OCI-LY7 (cell line): ENCODE data around the gene DIP2C. TPM values are rescaled to one million over a fixed set of nuclear protein-coding genes. Genes with fewer than 3 reads are reported as not detected.
"Not testable (repeated sequence)": the region's sequence is repeated elsewhere in the genome, so short reads cannot be mapped to it uniquely, and the experiment has no call there.

Source experiments
- BruUV-seq: library from RNA; stranded (reverse); fragments of 400-500 nt; replicated peaks from 2 replicates; lab custom pipeline; 2021; lab: Mats Ljungman, UMichigan
- CTCF ChIA-PET: fragments of 300-600 bp; sonication (Branson Sonifier 250); formaldehyde crosslinking; loops from one replicate; lab custom pipeline; 2022; ENCODE audit warnings: antibody characterized with exemption; ENCODE audit not compliant: unreplicated experiment; lab: Charles Lee
- POLR2A ChIA-PET: fragments of 300-600 bp; sonication (Branson Sonifier 250); formaldehyde crosslinking; loops from one replicate; lab custom pipeline; 2022; ENCODE audit warnings: antibody characterized with exemption; lab: Charles Lee
- DNase-seq: peaks from one replicate; pipeline ENCODE4 v3.0.0-alpha.2; 2015; ENCODE audit warnings: low spot score
- H2AFZ ChIP-seq: fragments of 200-600 bp; sonication (generic), shearing (Covaris generic); 2 replicates; pipeline ENCODE4 v1.6.1; 2014; ENCODE audit warnings: mild to moderate bottlenecking, antibody characterized with exemption, low read length, moderate library complexity
- H3K27ac ChIP-seq: fragments of 200-600 bp; sonication (generic); 2 replicates; pipeline ENCODE4 v1.5.1; 2014; ENCODE audit warnings: mixed run types, low read depth, mild to moderate bottlenecking, moderate library complexity, low read length, inconsistent platforms; ENCODE audit not compliant: poor library complexity, severe bottlenecking
- H3K36me3 ChIP-seq: fragments of 200-600 bp; sonication (generic); 2 replicates; pipeline ENCODE4 v1.6.1; 2014; ENCODE audit warnings: mild to moderate bottlenecking, antibody characterized with exemption, low read length, moderate library complexity, mixed read lengths; ENCODE audit not compliant: insufficient read depth
- H3K4me1 ChIP-seq: fragments of 200-600 bp; sonication (generic); 2 replicates; pipeline ENCODE4 v1.5.1; 2014; ENCODE audit warnings: mild to moderate bottlenecking, low read length; ENCODE audit not compliant: insufficient read depth, poor library complexity, severe bottlenecking
- H3K4me2 ChIP-seq: fragments of 200-600 bp; sonication (generic); 2 replicates; pipeline ENCODE4 v1.6.1; 2014; ENCODE audit warnings: mild to moderate bottlenecking, low read length
- H3K4me3 ChIP-seq: fragments of 200-600 bp; sonication (generic); 2 replicates; pipeline ENCODE4 v1.5.1; 2014; ENCODE audit warnings: mild to moderate bottlenecking, low read depth, low read length; ENCODE audit not compliant: poor library complexity, severe bottlenecking
- H3K79me2 ChIP-seq: fragments of 200-600 bp; sonication (generic); 2 replicates; pipeline ENCODE4 v1.6.1; 2016; ENCODE audit warnings: low read depth, mild to moderate bottlenecking, low read length, moderate library complexity, mixed read lengths; ENCODE audit not compliant: insufficient read depth
- H3K9me2 ChIP-seq: fragments of 200-600 bp; sonication (generic); 2 replicates; pipeline ENCODE4 v1.6.1; 2016; ENCODE audit warnings: mild to moderate bottlenecking, low read length, mixed read lengths; ENCODE audit not compliant: insufficient read depth
- H3K9me3 ChIP-seq: fragments of 200-600 bp; sonication (generic); 2 replicates; pipeline ENCODE4 v1.6.1; 2014; ENCODE audit warnings: mild to moderate bottlenecking, mixed run types, low read length, mixed read lengths
- H4K20me1 ChIP-seq: fragments of 200-600 bp; sonication (generic); 2 replicates; pipeline ENCODE4 v1.6.1; 2014; ENCODE audit warnings: mild to moderate bottlenecking, antibody characterized with exemption, low read length, moderate library complexity, mixed read lengths; ENCODE audit not compliant: insufficient read depth
- EZH2phosphoT487 ChIP-seq: fragments of 200-600 bp; sonication (generic); IDR thresholded peaks from 2 replicates; pipeline ENCODE4 v1.6.1; 2018; ENCODE audit warnings: low read depth, borderline replicate concordance, mild to moderate bottlenecking, mixed run types, antibody characterized with exemption, low read length, moderate library complexity, mixed read lengths
- intact Hi-C: fragments of 100-400 bp; cut with micrococcal nuclease; formaldehyde crosslinking; loops from one replicate; pipeline ENCODE4 v1.10.0; 2022; ENCODE audit not compliant: unreplicated experiment
- total RNA-seq, 2 experiments: library from RNA; depleted of rRNA in 1 of 2; stranded (reverse); fragments of >200 nt in 1 of 2; shearing (Covaris generic) in 1 of 2; gene quantifications; 2 replicates each; pipeline ENCODE4 v1.2.3, GENCODE V29; 2014 to 2022
- TF ChIP-seq, protein P1 (sequence below): fragments of 200-600 bp; sonication (generic); conservative IDR thresholded peaks from 2 replicates; pipeline ENCODE4 v1.5.1; 2014; ENCODE audit warnings: mild to moderate bottlenecking, antibody characterized with exemption, low read length, moderate library complexity, mixed read lengths

Gene DIP2C
- total RNA-seq, 2 experiments from 2014 or later, result 10.9 to 29.5 TPM

DNA sequence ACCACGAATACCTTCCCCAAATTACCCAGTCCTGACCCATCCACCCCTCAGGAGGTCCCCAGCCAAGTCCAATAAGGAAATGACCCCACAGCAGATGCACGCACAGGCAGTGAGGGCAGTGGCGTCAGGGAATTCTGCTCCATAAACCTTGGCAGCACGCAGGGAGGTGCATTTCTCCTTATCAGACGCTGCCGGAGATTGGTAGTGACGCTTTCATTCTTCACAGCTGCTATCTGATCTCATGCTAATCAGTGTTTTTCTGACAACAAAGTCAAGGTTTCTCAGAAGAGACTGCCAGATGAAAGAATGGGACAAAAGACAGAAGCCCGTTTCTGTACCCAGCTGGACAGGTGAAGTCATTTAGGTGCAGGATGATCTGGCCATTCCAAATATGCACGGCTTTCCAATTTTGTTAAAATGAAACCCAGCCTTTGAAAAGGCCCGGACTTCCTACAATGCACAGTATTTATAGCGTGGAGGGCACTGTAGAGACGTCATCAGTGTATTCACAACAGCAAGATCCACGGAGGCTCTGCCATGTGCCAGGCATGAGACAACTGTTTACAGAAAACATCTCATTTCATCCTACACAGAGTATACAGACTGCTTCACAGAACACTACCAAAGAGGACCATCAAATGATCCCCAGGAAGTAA, 35.3 kb downstream of the DIP2C start:
- intact Hi-C loops, result no loop called here
- no peaks in the 10 kb centered on the region for H3K9me2 ChIP-seq
- H3K36me3 ChIP-seq, result no peaks in the 10 kb centered on the region
- H3K4me1 ChIP-seq, result no peaks in the 10 kb centered on the region
- H3K4me3 ChIP-seq, result no peak overlapping the region
- no peak for DNase-seq
- ChIA-PET POLR2A (no interaction called here), CTCF (no interaction called here)
- no peak overlapping the region for H3K4me2 ChIP-seq
- no peaks in the 10 kb centered on the region for H3K79me2 ChIP-seq
- H3K27ac ChIP-seq, result no peak overlapping the region
- TF ChIP-seq, protein P1, sequence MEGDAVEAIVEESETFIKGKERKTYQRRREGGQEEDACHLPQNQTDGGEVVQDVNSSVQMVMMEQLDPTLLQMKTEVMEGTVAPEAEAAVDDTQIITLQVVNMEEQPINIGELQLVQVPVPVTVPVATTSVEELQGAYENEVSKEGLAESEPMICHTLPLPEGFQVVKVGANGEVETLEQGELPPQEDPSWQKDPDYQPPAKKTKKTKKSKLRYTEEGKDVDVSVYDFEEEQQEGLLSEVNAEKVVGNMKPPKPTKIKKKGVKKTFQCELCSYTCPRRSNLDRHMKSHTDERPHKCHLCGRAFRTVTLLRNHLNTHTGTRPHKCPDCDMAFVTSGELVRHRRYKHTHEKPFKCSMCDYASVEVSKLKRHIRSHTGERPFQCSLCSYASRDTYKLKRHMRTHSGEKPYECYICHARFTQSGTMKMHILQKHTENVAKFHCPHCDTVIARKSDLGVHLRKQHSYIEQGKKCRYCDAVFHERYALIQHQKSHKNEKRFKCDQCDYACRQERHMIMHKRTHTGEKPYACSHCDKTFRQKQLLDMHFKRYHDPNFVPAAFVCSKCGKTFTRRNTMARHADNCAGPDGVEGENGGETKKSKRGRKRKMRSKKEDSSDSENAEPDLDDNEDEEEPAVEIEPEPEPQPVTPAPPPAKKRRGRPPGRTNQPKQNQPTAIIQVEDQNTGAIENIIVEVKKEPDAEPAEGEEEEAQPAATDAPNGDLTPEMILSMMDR, result no peak
- no peak for TF ChIP-seq EZH2phosphoT487
- H3K9me3 ChIP-seq, result no peaks in the 10 kb centered on the region
- H4K20me1 ChIP-seq, result no peaks in the 10 kb centered on the region; the same call in 1 of the 2 replicates
- no TSS peak for BruUV-seq
- H2AFZ ChIP-seq, result no peak overlapping the region

DNA sequence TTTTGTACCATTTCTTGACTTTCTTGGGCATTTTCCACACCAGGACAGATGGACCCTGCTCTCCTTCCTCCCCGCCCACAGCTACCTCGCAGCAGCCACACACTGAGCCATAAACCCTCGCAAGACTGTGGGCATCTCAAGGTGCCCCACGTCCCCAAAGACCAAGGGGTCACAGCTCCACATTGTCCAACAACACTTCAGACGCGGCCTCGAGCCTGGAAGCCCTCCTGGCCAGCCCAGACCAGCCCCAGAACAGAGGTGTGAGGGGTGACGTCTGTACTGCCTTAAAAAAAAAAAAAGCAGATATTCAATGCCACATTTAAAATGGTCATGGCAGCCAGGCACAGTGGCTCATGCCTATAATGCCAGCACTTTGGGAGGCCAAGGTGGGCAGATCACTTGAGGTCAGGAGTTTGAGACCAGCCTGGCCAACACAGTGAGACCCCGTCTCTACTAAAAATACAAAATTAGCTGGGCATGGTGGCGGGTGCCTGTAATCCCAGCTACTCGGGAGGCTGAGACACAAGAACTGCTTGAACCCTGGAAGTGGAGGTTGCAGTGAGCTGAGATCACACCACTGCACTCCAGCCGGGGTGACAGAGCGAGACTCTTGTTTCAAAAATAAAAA, 36.5 kb downstream of the DIP2C start:
- H3K4me2 ChIP-seq, H2AFZ ChIP-seq, POLR2A ChIA-PET, intact Hi-C loops, H4K20me1 ChIP-seq, H3K4me1 ChIP-seq, H3K79me2 ChIP-seq, H3K9me2 ChIP-seq, DNase-seq, H3K27ac ChIP-seq, BruUV-seq, CTCF ChIA-PET, H3K4me3 ChIP-seq, H3K9me3 ChIP-seq, H3K36me3 ChIP-seq: not testable (repeated sequence)

DNA sequence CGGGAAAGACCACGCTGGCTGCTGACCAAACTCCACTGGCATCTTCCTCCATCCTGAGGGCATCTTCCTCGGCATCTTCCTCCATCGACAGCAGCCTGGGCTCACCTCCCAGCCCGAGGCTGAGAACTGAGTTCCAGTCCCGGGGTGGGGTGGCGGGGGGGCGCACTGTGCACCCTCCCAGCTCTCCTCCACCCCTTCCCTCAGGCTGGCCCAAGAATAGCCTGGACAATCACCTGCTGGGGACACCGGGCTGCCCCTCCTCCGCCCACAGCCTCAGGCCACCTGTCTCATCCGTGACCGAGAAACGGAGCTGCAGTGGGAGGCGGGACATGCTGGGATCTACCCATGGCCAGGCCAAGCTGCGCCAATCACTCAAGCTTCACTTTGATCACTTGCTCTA, 37.2 kb downstream of the DIP2C start:
- H3K9me3 ChIP-seq, result no peaks in the 10 kb centered on the region
- no peak overlapping the region for H3K27ac ChIP-seq
- ChIA-PET POLR2A (no interaction called here), CTCF (no interaction called here)
- no peaks in the 10 kb centered on the region for H3K36me3 ChIP-seq
- intact Hi-C loops, result no loop called here
- H3K4me2 ChIP-seq, result no peak overlapping the region
- H3K4me3 ChIP-seq, result no peak overlapping the region
- BruUV-seq, result no TSS peak
- DNase-seq, result no peak
- H2AFZ ChIP-seq, result no peak overlapping the region
- no peaks in the 10 kb centered on the region for H3K9me2 ChIP-seq
- TF ChIP-seq, protein P1, result no peak
- no peak for TF ChIP-seq EZH2phosphoT487
- no peaks in the 10 kb centered on the region for H3K4me1 ChIP-seq
- no peaks in the 10 kb centered on the region; the same call in 1 of the 2 replicates for H4K20me1 ChIP-seq
- no peaks in the 10 kb centered on the region for H3K79me2 ChIP-seq
